A549 (cell line): Measurements from ENCODE around the gene TPSAB1.
"Not testable (repeated sequence)": the region's sequence is repeated elsewhere in the genome, so short reads cannot be mapped to it uniquely, and the experiment has no call there.

Source experiments
- BHLHE40 ChIP-seq: IDR thresholded peaks from 2 replicates; pipeline ENCODE4 v1.6.1; 2012; ENCODE audit warnings: low read depth, low read length, inconsistent platforms
- CEBPB ChIP-seq, 2 experiments: fragments of >200 bp in 1 of 2; sonication (Bioruptor Twin) in 1 of 2; formaldehyde crosslinking in 1 of 2; IDR thresholded peaks; 2 replicates each; pipeline ENCODE4 v1.6.1; 2012 to 2016
- EP300 ChIP-seq, 2 experiments: fragments of >200 bp; sonication (Bioruptor Twin); formaldehyde crosslinking; IDR thresholded peaks; 2 replicates in 1 of 2; 3 replicates in 1 of 2; pipeline ENCODE4 v1.6.1; 2016 to 2017
- HOXA7 ChIP-seq: fragments of 250-450 bp; sonication (Bioruptor Pico); IDR thresholded peaks from 2 replicates; pipeline ENCODE4 v1.5.0; 2020; ENCODE audit warnings: mild to moderate bottlenecking, moderate library complexity
- MYC ChIP-seq: IDR thresholded peaks from 2 replicates; pipeline ENCODE4 v1.6.1; 2012; ENCODE audit warnings: mild to moderate bottlenecking, inconsistent platforms, low read length, improper control_type of control experiment, borderline replicate concordance
- POLR2A ChIP-seq: IDR thresholded peaks from 2 replicates; pipeline ENCODE4 v1.6.1; 2012; ENCODE audit warnings: mild to moderate bottlenecking, low read length
- RFX5 ChIP-seq: fragments of 450-650 bp; IDR thresholded peaks from 2 replicates; pipeline ENCODE4 v1.7.1; 2014; ENCODE audit warnings: antibody characterized with exemption, mild to moderate bottlenecking, moderate library complexity
- SMC3 ChIP-seq: fragments of >200 bp; sonication (Bioruptor Twin); formaldehyde crosslinking; IDR thresholded peaks from 3 replicates; pipeline ENCODE4 v1.6.1; 2018; ENCODE audit warnings: inconsistent platforms
- ZFP36 ChIP-seq: fragments of 450-650 bp; IDR thresholded peaks from 2 replicates; pipeline ENCODE4 v1.6.1; 2014; ENCODE audit warnings: borderline replicate concordance; ENCODE audit not compliant: partially characterized antibody
- TF ChIP-seq, protein P1 (sequence below): fragments of >200 bp; sonication (Bioruptor Twin); formaldehyde crosslinking; IDR thresholded peaks from 3 replicates; pipeline ENCODE4 v1.5.1; 2016
- TF ChIP-seq, protein P2 (sequence below): IDR thresholded peaks from 2 replicates; pipeline ENCODE4 v1.6.1; 2012
- TF ChIP-seq, protein P3 (sequence below): fragments of >200 bp; sonication (Bioruptor Twin); formaldehyde crosslinking; IDR thresholded peaks from 3 replicates; pipeline ENCODE4 v1.6.1; 2016
- TF ChIP-seq, protein P4 (sequence below): IDR thresholded peaks from 2 replicates; pipeline ENCODE4 v1.6.1; 2012

DNA sequence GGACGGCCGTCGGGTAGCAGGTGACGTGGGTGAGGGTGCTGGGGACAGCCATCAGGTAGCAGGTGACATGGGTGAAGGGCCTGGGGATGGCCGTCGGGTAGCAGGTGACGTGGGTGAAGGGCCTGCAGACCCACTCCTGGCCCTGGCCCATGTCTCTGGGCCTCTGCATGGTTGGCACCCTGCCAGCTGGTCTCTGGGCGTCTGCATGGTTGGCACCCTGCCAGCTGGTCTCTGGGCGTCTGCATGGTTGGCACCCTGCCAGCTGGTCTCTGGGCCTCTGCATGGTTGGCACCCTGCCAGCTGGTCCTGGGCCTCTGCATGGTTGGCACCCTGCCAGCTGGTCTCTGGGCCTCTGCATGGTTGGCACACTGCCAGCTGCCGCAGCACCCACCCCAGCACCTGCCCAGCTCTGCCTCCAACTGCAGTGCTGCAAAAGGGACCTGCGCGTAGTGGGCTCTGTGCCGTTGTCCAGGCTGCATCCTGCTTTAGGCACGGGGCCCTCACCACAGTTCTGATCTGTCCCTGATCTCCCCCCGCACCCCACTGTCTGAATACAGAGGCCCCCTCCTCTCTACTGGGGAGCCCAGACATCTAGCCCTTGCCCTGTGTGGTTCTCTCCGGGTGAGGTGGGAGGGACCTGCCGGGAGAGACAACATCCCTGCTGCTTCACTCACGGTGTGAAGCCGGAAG lies 31.4 kb downstream of the TPSAB1 start:
- TF ChIP-seq ZFP36; POLR2A; EP300 (IDR thresholded peaks at IDR 0.05); BHLHE40; HOXA7; RFX5; SMC3; MYC; CEBPB (IDR thresholded peaks at IDR 0.05): not testable (repeated sequence)
- TF ChIP-seq, protein P1, sequence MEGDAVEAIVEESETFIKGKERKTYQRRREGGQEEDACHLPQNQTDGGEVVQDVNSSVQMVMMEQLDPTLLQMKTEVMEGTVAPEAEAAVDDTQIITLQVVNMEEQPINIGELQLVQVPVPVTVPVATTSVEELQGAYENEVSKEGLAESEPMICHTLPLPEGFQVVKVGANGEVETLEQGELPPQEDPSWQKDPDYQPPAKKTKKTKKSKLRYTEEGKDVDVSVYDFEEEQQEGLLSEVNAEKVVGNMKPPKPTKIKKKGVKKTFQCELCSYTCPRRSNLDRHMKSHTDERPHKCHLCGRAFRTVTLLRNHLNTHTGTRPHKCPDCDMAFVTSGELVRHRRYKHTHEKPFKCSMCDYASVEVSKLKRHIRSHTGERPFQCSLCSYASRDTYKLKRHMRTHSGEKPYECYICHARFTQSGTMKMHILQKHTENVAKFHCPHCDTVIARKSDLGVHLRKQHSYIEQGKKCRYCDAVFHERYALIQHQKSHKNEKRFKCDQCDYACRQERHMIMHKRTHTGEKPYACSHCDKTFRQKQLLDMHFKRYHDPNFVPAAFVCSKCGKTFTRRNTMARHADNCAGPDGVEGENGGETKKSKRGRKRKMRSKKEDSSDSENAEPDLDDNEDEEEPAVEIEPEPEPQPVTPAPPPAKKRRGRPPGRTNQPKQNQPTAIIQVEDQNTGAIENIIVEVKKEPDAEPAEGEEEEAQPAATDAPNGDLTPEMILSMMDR: not testable (repeated sequence)
- TF ChIP-seq, protein P2, sequence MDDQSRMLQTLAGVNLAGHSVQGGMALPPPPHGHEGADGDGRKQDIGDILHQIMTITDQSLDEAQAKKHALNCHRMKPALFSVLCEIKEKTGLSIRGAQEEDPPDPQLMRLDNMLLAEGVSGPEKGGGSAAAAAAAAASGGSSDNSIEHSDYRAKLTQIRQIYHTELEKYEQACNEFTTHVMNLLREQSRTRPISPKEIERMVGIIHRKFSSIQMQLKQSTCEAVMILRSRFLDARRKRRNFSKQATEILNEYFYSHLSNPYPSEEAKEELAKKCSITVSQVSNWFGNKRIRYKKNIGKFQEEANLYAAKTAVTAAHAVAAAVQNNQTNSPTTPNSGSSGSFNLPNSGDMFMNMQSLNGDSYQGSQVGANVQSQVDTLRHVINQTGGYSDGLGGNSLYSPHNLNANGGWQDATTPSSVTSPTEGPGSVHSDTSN: not testable (repeated sequence)
- TF ChIP-seq, protein P3, sequence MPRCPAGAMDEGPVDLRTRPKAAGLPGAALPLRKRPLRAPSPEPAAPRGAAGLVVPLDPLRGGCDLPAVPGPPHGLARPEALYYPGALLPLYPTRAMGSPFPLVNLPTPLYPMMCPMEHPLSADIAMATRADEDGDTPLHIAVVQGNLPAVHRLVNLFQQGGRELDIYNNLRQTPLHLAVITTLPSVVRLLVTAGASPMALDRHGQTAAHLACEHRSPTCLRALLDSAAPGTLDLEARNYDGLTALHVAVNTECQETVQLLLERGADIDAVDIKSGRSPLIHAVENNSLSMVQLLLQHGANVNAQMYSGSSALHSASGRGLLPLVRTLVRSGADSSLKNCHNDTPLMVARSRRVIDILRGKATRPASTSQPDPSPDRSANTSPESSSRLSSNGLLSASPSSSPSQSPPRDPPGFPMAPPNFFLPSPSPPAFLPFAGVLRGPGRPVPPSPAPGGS: not testable (repeated sequence)
- TF ChIP-seq, protein P4, sequence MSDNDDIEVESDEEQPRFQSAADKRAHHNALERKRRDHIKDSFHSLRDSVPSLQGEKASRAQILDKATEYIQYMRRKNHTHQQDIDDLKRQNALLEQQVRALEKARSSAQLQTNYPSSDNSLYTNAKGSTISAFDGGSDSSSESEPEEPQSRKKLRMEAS: not testable (repeated sequence)
